HepG2 (cell line): ENCODE measurements around the gene NLRP6. TPM values are rescaled to one million over a fixed set of nuclear protein-coding genes. Genes with fewer than 3 reads are reported as not detected.
"Not testable (repeated sequence)": the region's sequence is repeated elsewhere in the genome, so short reads cannot be mapped to it uniquely, and the experiment has no call there.

Source experiments
- ATAC-seq: fragments of 200-7000 bp; cut with Tn5 transposase; 3 replicates; pipeline ENCODE4 v1.9.1; 2020; ENCODE audit warnings: mild to moderate bottlenecking, moderate library complexity
- BruUV-seq: library from RNA; stranded (reverse); fragments of 400-500 nt; replicated peaks from 2 replicates; lab custom pipeline; 2021; lab: Mats Ljungman, UMichigan
- CTCF ChIA-PET: fragments of 300-600 bp; formaldehyde crosslinking; extraction: SDS; loops from one replicate; lab custom pipeline; 2021; ENCODE audit warnings: low total read pairs, inconsistent platforms, low intra/inter-chr PET ratio; lab: Yijun Ruan, JAX
- POLR2A ChIA-PET: fragments of 350-600 bp; sonication (Branson Sonifier 250); formaldehyde crosslinking; loops from one replicate; lab custom pipeline; 2020; ENCODE audit warnings: antibody characterized with exemption, inconsistent platforms; lab: Yijun Ruan, JAX
- DNase-seq: peaks from one replicate; pipeline ENCODE4 v3.0.0-alpha.2; 2015; ENCODE audit warnings: low spot score
- FAIRE-seq: peaks from 3 replicates; lab custom pipeline; 2011; peaks lifted over from hg19 to GRCh38; lab: Jason Lieb, UNC
- H2AFZ ChIP-seq: one replicate; pipeline ENCODE4 v1.6.1; 2011; ENCODE audit warnings: low read length, inconsistent platforms
- H3K27ac ChIP-seq: fragments of 300-600 bp; 3 replicates; pipeline ENCODE4 v1.8.0; 2011; ENCODE audit warnings: mixed run types, mild to moderate bottlenecking, mixed read lengths, low read length, inconsistent platforms; ENCODE audit not compliant: insufficient read depth; ENCODE audit errors: extremely low read length
- H3K27me3 ChIP-seq, 2 experiments: fragments of 200-600 bp in 1 of 2; 2 replicates in 1 of 2; 3 replicates in 1 of 2; pipeline versions ENCODE4 v1.6.0 to v1.8.0; 2011; ENCODE audit warnings: low read length in 2 of 2, mild to moderate bottlenecking in 2 of 2, moderate library complexity in 2 of 2, inconsistent platforms in 1 of 2; ENCODE audit not compliant: insufficient read depth in 2 of 2, control insufficient read depth in 1 of 2
- H3K36me3 ChIP-seq, 2 experiments: fragments of 200-600 bp in 1 of 2; replicated peaks in 1 of 2; 2 replicates in 1 of 2; 3 replicates in 1 of 2; pipeline versions ENCODE4 v1.5.1 to v1.8.0; 2011; ENCODE audit warnings: low read length in 2 of 2, inconsistent platforms in 1 of 2; ENCODE audit not compliant: insufficient read depth in 2 of 2, control insufficient read depth in 1 of 2
- H3K4me1 ChIP-seq: 2 replicates; pipeline ENCODE4 v1.5.1; 2012; ENCODE audit warnings: low read length, inconsistent platforms; ENCODE audit not compliant: insufficient read depth
- H3K4me2 ChIP-seq: 2 replicates; pipeline ENCODE4 v1.6.0; 2011; ENCODE audit warnings: low read depth, low read length, inconsistent platforms
- H3K4me3 ChIP-seq, 3 experiments: fragments of 200-600 bp in 1 of 3; sonication (generic), shearing (Covaris generic) in 1 of 3; replicated peaks in 1 of 3; 2 replicates each; pipeline ENCODE4 v1.5.1; 2011 to 2016; ENCODE audit warnings: low read length in 3 of 3, inconsistent platforms in 2 of 3, low read depth in 2 of 3, mild to moderate bottlenecking in 2 of 3, control low read depth in 1 of 3, mixed read lengths in 1 of 3; ENCODE audit not compliant: insufficient read depth in 1 of 3
- H3K79me2 ChIP-seq: one replicate; pipeline ENCODE4 v1.6.1; 2011; ENCODE audit warnings: low read length, inconsistent platforms; ENCODE audit not compliant: insufficient read depth
- H3K9ac ChIP-seq: 2 replicates; pipeline ENCODE4 v1.6.0; 2011; ENCODE audit warnings: mild to moderate bottlenecking, low read depth, low read length, inconsistent platforms; ENCODE audit not compliant: insufficient read depth
- H3K9me3 ChIP-seq: 2 replicates; pipeline ENCODE4 v1.5.1; 2012; ENCODE audit warnings: mild to moderate bottlenecking, low read length
- H4K20me1 ChIP-seq: 2 replicates; pipeline ENCODE4 v1.6.0; 2011; ENCODE audit warnings: inconsistent platforms, mild to moderate bottlenecking, low read length, moderate library complexity; ENCODE audit not compliant: insufficient read depth
- EHMT2 ChIP-seq: fragments of 200-600 bp; sonication (generic); IDR thresholded peaks from 2 replicates; pipeline ENCODE4 v1.7.0; 2017; ENCODE audit warnings: antibody characterized with exemption, low read depth, low read length, borderline replicate concordance
- HMG20B ChIP-seq: conservative IDR thresholded peaks from 2 replicates; pipeline ENCODE4 v1.6.1; 2016; ENCODE audit warnings: missing genetic modification reagents, missing compliant biosample characterization
- RBAK ChIP-seq: sonication (generic); formaldehyde crosslinking; IDR thresholded peaks from 2 replicates; pipeline ENCODE4 v1.5.1; 2020; ENCODE audit warnings: mild to moderate bottlenecking, missing genetic modification reagents
- ZNF260 ChIP-seq: sonication (generic); formaldehyde crosslinking; IDR thresholded peaks from 2 replicates; pipeline ENCODE4 v1.4.0; 2020; ENCODE audit warnings: missing genetic modification reagents, low read depth, mild to moderate bottlenecking, borderline replicate concordance
- WGBS: methylation state at CpG from one replicate; pipeline ENCODE4 v1.1.6; 2017; ENCODE audit warnings: low lambda C conversion rate; 5-methylcytosine and 5-hydroxymethylcytosine counted together
- in situ Hi-C: cut with HindIII; loops from 2 replicates; pipeline ENCODE4 v1.10.0; 2017; ENCODE audit warnings: low pct_unique_long_range_greater_than_20kb; ENCODE audit not compliant: extremely low pct_ligation_motif_present
- intact Hi-C: fragments of 100-400 bp; cut with micrococcal nuclease; formaldehyde crosslinking; loops from one replicate; pipeline ENCODE4 v1.10.0; 2022; ENCODE audit not compliant: unreplicated experiment
- polyA plus RNA-seq, 8 experiments: library from polyadenylated mRNA; depleted of rRNA in 3 of 8; stranded (reverse) in 7 of 8; unstranded in 1 of 8; fragments of >200 nt; fragmentation: Illumina TruSeq in 4 of 8; extraction: Trizol in 4 of 8; gene quantifications; 2 replicates each; pipeline versions ENCODE4 v1.2.1 to v1.2.3, GENCODE V29; 2011 to 2016; ENCODE audit warnings: low read depth in 4 of 8, missing spikeins in 1 of 8, mixed read lengths in 1 of 8; ENCODE audit not compliant: insufficient read depth in 1 of 8
- total RNA-seq, 5 experiments: library from RNA; depleted of rRNA; stranded (reverse); fragments of >200 nt; fragmentation: Illumina TruSeq; extraction: Trizol; gene quantifications; 2 replicates each; pipeline ENCODE4 v1.2.3, GENCODE V29; 2016; ENCODE audit warnings: low read depth in 1 of 5
- TF ChIP-seq, protein P1 (sequence below): sonication (generic); formaldehyde crosslinking; IDR thresholded peaks from 2 replicates; pipeline ENCODE4 v1.5.1; 2020; ENCODE audit warnings: mild to moderate bottlenecking, missing genetic modification reagents, moderate library complexity

Gene NLRP6
- total and polyA plus RNA-seq, 2 of the 13 experiments (the other 11 are each of a cell fraction or from before 2014, with no cell fraction given): not detected

DNA sequence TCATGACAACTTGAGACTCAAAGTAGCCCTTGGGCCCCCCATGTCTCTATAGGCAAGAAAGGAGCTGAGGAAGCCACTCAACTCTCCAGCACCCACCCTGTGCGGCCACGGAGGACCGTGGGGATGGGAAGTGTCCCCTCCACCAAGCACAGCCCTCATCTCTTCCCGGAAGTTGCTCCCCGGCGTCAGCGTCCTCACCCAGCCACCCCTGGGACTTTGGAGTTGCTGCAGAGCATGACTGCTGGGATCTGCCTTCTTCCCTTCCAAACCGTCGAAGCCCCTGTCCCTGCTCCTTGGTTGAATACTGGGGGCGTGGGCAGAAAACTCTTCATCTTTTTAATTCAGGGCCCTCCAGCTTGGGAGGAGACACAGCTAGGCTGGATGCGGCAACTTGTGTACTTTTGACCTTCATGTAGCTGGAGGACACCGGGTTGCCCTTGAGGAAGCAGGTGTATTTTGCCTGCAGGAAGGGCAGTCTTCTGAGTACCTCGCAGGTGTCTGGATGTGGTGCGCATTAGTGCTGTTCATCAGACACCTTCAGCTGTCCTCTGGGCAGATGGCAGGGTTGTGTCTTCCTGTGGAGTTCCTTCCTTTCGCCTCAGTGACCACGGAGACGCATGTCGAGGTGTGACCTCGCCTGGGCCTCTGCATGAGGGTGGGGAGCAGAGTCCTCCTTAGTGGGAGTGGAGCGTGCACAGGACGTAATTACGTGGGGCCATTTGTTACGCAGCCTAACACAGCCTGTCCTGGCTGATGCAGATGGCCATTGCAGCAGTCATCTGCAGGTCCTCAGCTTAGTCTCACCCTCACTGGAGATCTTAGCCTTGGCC lies 54.7 kb downstream of the NLRP6 start:
- BruUV-seq: no TSS peak
- FAIRE-seq: no peak
- no peak overlapping the region for H3K4me2 ChIP-seq
- no peaks in the 10 kb centered on the region for H3K36me3 ChIP-seq
- H3K9me3 ChIP-seq: no peaks in the 10 kb centered on the region
- H3K9ac ChIP-seq: no peak overlapping the region
- no peak overlapping the region for H3K27ac ChIP-seq
- H3K4me3 ChIP-seq: no peak overlapping the region
- CTCF ChIA-PET: no interaction called here
- no peak for DNase-seq
- 82% methylated on average over 18 of the region's 23 CpGs for WGBS
- POLR2A ChIA-PET: interaction anchor here (1.1 to 1.2 kb wide), 2 partner anchors 16 to 23 kb away, joined by 3 read pairs; no protein-coding TSS in a partner anchor
- intact Hi-C loops: no loop called here
- in situ Hi-C loops: no loop called here
- H2AFZ ChIP-seq: no peak overlapping the region
- ATAC-seq: no peak
- H3K79me2 ChIP-seq: no peaks in the 10 kb centered on the region
- peaks cover 50% of the 10 kb centered on the region for H3K4me1 ChIP-seq
- no peaks in the 10 kb centered on the region for H4K20me1 ChIP-seq
- peaks cover 0 to 13% of the 10 kb centered on the region in 2 experiments; a peak in 3 of 5 replicates for H3K27me3 ChIP-seq
- peak; percentile 98 for TF ChIP-seq RBAK (CRISPR knock-in tag)
- TF ChIP-seq EHMT2: no peak
- TF ChIP-seq ZNF260 (CRISPR knock-in tag): no peak
- TF ChIP-seq HMG20B (CRISPR knock-in tag): no peak
- TF ChIP-seq, protein P1, sequence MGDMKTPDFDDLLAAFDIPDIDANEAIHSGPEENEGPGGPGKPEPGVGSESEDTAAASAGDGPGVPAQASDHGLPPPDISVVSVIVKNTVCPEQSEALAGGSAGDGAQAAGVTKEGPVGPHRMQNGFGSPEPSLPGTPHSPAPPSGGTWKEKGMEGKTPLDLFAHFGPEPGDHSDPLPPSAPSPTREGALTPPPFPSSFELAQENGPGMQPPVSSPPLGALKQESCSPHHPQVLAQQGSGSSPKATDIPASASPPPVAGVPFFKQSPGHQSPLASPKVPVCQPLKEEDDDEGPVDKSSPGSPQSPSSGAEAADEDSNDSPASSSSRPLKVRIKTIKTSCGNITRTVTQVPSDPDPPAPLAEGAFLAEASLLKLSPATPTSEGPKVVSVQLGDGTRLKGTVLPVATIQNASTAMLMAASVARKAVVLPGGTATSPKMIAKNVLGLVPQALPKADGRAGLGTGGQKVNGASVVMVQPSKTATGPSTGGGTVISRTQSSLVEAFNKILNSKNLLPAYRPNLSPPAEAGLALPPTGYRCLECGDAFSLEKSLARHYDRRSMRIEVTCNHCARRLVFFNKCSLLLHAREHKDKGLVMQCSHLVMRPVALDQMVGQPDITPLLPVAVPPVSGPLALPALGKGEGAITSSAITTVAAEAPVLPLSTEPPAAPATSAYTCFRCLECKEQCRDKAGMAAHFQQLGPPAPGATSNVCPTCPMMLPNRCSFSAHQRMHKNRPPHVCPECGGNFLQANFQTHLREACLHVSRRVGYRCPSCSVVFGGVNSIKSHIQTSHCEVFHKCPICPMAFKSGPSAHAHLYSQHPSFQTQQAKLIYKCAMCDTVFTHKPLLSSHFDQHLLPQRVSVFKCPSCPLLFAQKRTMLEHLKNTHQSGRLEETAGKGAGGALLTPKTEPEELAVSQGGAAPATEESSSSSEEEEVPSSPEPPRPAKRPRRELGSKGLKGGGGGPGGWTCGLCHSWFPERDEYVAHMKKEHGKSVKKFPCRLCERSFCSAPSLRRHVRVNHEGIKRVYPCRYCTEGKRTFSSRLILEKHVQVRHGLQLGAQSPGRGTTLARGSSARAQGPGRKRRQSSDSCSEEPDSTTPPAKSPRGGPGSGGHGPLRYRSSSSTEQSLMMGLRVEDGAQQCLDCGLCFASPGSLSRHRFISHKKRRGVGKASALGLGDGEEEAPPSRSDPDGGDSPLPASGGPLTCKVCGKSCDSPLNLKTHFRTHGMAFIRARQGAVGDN (CRISPR knock-in tag): 0 out of 2 replicates have a peak, but pooled peaks have one; percentile 22

DNA sequence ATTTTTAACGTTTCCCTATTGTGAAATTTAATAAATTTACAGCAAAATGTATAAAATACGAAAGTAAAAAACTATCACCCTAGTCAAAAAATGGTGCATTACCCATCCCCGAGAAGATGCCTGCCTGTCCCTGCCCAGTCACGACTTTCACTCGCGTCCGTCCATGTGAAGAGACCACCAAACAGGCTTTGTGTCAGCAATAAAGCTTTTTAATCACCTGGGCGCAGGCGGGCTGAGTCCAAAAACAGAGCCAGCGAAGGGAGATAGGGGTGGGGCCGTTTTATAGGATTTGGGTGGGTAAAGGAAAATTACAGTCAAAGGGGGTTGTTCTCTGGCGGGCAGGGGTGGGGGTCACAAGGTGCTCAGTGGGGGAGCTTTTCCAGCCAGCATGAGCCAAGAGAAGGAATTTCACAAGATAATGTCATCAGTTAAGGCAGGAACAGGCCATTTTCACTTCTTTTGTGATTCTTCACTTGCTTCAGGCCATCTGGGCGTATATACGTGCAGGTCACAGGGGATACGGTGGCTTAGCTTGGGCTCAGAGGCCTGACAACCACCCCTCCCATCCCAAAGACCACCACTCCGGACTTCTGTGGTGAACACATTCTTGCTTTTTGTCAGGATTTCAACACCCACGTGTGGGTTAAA lies 55.5 kb downstream of the NLRP6 start:
- H3K27ac ChIP-seq, H4K20me1 ChIP-seq, intact Hi-C loops, DNase-seq, H3K4me2 ChIP-seq, H3K36me3 ChIP-seq, BruUV-seq, H3K79me2 ChIP-seq, H3K9ac ChIP-seq, FAIRE-seq, H3K4me3 ChIP-seq, in situ Hi-C loops, ATAC-seq, CTCF ChIA-PET, H3K9me3 ChIP-seq: not testable (repeated sequence)
- H2AFZ ChIP-seq: peak overlapping the region; percentile 78
- POLR2A ChIA-PET: interaction anchor here (1.0 to 1.2 kb wide), 3 partner anchors 15 to 22 kb away, joined by 3 to 4 read pairs (median 3); no protein-coding TSS in a partner anchor
- H3K4me1 ChIP-seq: peaks cover 41% of the 10 kb centered on the region
- H3K27me3 ChIP-seq: peaks cover 0 to 13% of the 10 kb centered on the region in 2 experiments; a peak in 3 of 5 replicates
- WGBS: 76% methylated on average over 16 of the region's 17 CpGs
